HL-60 (cell line): ENCODE measurements around the gene DOCK9.

Source experiments
- DNase-seq, 2 experiments: peaks; one replicate each; pipeline ENCODE4 v3.0.0-alpha.2; 2010 to 2020; ENCODE audit warnings: low read depth in 1 of 2, low spot score in 1 of 2
- H3K27ac ChIP-seq: fragments of 250-450 bp; sonication (Bioruptor Pico); replicated peaks from 2 replicates; pipeline ENCODE4 v1.5.1; 2020; ENCODE audit warnings: mild to moderate bottlenecking, moderate library complexity
- H3K27me3 ChIP-seq: fragments of 250-450 bp; sonication (Bioruptor Pico); 2 replicates; pipeline ENCODE4 v1.5.1; 2021; ENCODE audit warnings: mild to moderate bottlenecking, moderate library complexity; ENCODE audit not compliant: insufficient read depth, poor library complexity, severe bottlenecking
- H3K4me3 ChIP-seq: replicated peaks from 2 replicates; pipeline ENCODE4 v1.5.1; 2011; ENCODE audit warnings: mild to moderate bottlenecking, control low read depth, low read length; ENCODE audit not compliant: insufficient read depth
- GABPA ChIP-seq: IDR thresholded peaks from 2 replicates; pipeline ENCODE4 v1.6.1; 2012; ENCODE audit warnings: low read depth
- POLR2AphosphoS5 ChIP-seq: IDR thresholded peaks from 2 replicates; pipeline ENCODE4 v1.6.1; 2012; ENCODE audit warnings: low read depth
- SPI1 ChIP-seq: IDR thresholded peaks from 2 replicates; pipeline ENCODE4 v1.6.1; 2012; ENCODE audit warnings: low read depth, mild to moderate bottlenecking, borderline replicate concordance
- TF ChIP-seq, protein P1 (sequence below): IDR thresholded peaks from one replicate; pipeline ENCODE4 v1.5.1; 2011; ENCODE audit warnings: low read length, control low read depth, inconsistent platforms; ENCODE audit not compliant: insufficient read depth
- TF ChIP-seq, protein P2 (sequence below): IDR thresholded peaks from 2 replicates; pipeline ENCODE4 v1.6.1; 2012; ENCODE audit warnings: low read depth; ENCODE audit not compliant: insufficient replicate concordance

DOCK9 gene

DNA sequence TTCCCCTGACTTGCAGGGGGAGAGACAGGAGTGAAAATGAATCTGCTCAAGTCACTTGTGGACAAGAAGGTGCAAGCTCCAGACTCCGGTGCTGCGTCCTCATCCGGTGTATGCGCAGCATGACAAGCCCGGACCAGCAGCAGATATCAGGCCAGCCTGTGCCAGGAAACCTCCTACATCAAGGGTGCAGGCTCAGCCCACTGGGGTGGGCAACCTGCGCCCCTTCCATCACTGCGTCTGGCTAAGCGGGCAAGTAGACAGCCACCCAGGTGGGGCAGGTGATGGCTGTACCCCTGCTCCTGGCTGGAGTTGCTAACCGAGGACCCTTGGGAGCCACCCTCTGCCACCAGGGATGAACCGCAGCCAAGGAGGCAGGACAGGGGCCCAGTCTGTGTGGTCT lies 192.5 kb downstream of the DOCK9 start:
- no peak for DNase-seq
- Histone ChIP-seq H3K27me3 (peaks cover 11% of the 10 kb centered on the region), H3K4me3 (no peak overlapping the region), H3K27ac (no peak overlapping the region)
- TF ChIP-seq SPI1 (no peak), GABPA (no peak), POLR2AphosphoS5 (no peak)
- TF ChIP-seq, protein P1, sequence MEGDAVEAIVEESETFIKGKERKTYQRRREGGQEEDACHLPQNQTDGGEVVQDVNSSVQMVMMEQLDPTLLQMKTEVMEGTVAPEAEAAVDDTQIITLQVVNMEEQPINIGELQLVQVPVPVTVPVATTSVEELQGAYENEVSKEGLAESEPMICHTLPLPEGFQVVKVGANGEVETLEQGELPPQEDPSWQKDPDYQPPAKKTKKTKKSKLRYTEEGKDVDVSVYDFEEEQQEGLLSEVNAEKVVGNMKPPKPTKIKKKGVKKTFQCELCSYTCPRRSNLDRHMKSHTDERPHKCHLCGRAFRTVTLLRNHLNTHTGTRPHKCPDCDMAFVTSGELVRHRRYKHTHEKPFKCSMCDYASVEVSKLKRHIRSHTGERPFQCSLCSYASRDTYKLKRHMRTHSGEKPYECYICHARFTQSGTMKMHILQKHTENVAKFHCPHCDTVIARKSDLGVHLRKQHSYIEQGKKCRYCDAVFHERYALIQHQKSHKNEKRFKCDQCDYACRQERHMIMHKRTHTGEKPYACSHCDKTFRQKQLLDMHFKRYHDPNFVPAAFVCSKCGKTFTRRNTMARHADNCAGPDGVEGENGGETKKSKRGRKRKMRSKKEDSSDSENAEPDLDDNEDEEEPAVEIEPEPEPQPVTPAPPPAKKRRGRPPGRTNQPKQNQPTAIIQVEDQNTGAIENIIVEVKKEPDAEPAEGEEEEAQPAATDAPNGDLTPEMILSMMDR = no peak
- TF ChIP-seq, protein P2, sequence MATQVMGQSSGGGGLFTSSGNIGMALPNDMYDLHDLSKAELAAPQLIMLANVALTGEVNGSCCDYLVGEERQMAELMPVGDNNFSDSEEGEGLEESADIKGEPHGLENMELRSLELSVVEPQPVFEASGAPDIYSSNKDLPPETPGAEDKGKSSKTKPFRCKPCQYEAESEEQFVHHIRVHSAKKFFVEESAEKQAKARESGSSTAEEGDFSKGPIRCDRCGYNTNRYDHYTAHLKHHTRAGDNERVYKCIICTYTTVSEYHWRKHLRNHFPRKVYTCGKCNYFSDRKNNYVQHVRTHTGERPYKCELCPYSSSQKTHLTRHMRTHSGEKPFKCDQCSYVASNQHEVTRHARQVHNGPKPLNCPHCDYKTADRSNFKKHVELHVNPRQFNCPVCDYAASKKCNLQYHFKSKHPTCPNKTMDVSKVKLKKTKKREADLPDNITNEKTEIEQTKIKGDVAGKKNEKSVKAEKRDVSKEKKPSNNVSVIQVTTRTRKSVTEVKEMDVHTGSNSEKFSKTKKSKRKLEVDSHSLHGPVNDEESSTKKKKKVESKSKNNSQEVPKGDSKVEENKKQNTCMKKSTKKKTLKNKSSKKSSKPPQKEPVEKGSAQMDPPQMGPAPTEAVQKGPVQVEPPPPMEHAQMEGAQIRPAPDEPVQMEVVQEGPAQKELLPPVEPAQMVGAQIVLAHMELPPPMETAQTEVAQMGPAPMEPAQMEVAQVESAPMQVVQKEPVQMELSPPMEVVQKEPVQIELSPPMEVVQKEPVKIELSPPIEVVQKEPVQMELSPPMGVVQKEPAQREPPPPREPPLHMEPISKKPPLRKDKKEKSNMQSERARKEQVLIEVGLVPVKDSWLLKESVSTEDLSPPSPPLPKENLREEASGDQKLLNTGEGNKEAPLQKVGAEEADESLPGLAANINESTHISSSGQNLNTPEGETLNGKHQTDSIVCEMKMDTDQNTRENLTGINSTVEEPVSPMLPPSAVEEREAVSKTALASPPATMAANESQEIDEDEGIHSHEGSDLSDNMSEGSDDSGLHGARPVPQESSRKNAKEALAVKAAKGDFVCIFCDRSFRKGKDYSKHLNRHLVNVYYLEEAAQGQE = no peak

DNA sequence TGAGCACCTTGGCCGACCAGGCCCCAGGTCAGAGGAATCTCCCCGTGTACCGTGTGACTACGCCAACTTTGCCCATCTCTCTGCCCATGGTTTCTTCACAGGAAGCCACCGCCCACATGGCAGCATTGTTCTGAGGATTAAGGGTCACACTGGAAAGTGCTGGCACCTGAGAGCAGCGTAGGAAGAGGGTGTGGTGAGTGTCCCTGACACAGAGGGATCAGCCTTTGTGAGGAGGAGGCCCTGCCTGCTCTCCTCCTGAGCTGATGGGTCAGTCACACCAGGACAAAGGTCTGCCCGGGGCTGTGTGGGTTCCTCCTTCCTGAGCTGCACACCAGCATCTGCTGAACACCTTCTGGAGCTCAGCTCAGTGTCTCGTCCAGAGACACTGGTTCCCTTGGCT lies 193.2 kb downstream of the DOCK9 start:
- Histone ChIP-seq H3K4me3 (no peak overlapping the region), H3K27ac (no peak overlapping the region), H3K27me3 (peaks cover 11% of the 10 kb centered on the region)
- TF ChIP-seq, protein P2 = no peak
- no peak for TF ChIP-seq SPI1
- DNase-seq = no peak

DNA sequence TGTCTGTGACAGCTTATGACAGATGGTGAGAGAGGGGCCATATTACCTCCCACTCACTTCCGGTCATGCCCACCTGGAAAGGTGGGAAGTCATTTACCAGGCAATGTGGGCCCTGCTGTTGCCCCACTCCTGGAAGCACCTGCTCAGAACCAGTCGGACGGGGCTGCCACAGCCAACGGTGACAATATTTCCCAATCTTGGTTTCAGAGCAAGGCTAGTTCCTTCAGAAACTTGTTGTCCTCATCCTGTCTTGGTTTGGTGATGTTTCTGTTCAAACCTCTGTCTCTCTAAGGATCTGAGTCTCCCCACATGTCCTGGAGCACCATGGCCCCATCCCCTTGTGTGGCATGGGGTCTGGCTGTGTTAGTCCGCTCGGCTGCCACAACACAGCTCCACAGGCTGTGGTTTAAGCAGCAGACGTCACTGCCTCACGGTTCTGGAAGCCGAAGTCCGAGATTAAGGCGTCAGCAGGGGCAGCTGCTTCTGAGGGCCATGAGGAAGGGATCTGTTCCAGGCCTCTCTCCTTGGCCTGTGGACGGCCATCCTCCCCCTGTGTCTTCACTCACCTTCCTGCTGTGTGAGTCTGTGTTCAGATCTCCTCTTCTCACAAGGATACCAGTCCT lies 193.9 kb downstream of the DOCK9 start:
- Histone ChIP-seq H3K27me3 (peaks cover 11% of the 10 kb centered on the region), H3K4me3 (no peak overlapping the region), H3K27ac (no peak overlapping the region)
- TF ChIP-seq POLR2AphosphoS5 (no peak), GABPA (no peak), SPI1 (no peak)
- TF ChIP-seq, protein P2 = no peak
- TF ChIP-seq, protein P1 = no peak
- DNase-seq = no peak
